Suprapubic skin (tissue), 4 donors: Measurements from ENCODE around the gene TLE4.

Experiments used
- EP300 ChIP-seq: sonication (generic); formaldehyde crosslinking; IDR thresholded peaks from one replicate; pipeline ENCODE4 v1.6.1; 2017; ENCODE audit warnings: antibody characterized with exemption
- POLR2A ChIP-seq, 2 donors: fragments of 450-650 bp; IDR thresholded peaks; one replicate each; pipeline ENCODE4 v1.6.1; 2017; ENCODE audit warnings: antibody characterized with exemption in 2 of 2, mild to moderate bottlenecking in 2 of 2, moderate library complexity in 2 of 2
- POLR2AphosphoS5 ChIP-seq, 3 donors: sonication (generic); formaldehyde crosslinking; IDR thresholded peaks; one replicate each; pipeline ENCODE4 v1.6.1; 2017; ENCODE audit warnings: antibody characterized with exemption in 3 of 3
- TF ChIP-seq, protein P1 (sequence below), 2 donors: fragments of 200-600 bp in 1 of 2; fragments of 450-650 bp in 1 of 2; sonication (generic) in 1 of 2; IDR thresholded peaks; one replicate each; pipeline ENCODE4 v1.5.1; 2016 to 2019; ENCODE audit warnings: antibody characterized with exemption in 2 of 2, mild to moderate bottlenecking in 1 of 2, moderate library complexity in 1 of 2

DNA sequence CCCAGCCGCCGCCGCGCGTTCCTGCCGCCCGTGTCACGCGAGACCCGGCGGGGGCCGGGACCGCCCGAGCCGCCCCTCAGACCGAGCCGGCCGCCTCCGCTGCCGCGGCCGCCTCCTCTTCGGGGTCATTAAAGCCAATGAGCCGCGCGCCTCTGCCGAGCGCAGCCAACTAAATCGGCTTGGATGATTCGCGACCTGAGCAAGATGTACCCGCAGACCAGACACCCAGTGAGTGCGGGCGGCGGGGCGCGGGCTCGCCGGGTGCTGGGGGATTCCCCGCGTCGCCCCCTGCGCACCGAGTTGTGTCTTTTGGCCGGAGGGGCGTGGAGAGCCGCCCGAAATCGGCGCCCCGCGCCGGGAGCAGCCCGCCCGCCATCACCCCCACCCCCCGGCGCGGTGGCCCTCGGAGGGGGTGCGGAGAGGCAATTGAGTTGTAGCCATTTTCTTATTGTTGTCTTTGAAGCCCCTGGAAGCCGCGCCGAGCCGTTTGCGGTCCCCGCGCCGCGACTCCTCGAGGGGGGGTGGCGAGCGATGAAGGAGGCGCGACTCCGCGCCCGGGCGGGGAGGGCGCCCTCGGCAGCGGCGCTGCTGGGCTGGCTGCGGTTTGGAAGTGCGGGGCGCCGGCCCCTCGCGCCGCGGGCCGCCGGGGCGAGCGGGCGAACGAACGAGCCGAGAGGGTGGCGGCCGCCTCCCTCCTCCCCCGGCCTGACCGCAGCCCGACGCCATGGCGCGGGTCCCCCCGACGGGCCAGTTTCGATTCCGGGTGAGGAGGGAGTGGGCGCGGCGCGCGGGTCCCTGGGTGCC lies 1.0 kb downstream of the TLE4 start:
- TF ChIP-seq, protein P1, sequence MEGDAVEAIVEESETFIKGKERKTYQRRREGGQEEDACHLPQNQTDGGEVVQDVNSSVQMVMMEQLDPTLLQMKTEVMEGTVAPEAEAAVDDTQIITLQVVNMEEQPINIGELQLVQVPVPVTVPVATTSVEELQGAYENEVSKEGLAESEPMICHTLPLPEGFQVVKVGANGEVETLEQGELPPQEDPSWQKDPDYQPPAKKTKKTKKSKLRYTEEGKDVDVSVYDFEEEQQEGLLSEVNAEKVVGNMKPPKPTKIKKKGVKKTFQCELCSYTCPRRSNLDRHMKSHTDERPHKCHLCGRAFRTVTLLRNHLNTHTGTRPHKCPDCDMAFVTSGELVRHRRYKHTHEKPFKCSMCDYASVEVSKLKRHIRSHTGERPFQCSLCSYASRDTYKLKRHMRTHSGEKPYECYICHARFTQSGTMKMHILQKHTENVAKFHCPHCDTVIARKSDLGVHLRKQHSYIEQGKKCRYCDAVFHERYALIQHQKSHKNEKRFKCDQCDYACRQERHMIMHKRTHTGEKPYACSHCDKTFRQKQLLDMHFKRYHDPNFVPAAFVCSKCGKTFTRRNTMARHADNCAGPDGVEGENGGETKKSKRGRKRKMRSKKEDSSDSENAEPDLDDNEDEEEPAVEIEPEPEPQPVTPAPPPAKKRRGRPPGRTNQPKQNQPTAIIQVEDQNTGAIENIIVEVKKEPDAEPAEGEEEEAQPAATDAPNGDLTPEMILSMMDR (IDR thresholded peaks at IDR 0.05) = no peak
- TF ChIP-seq POLR2A (IDR thresholded peaks at IDR 0.05) = no peak
- no peak for TF ChIP-seq POLR2AphosphoS5 (IDR thresholded peaks at IDR 0.05)
- no peak for TF ChIP-seq EP300
